ENCODE results near the gene PAFAH2. TPM values are rescaled to one million over a fixed set of nuclear protein-coding genes. Genes with fewer than 3 reads are reported as not detected.

Gene PAFAH2
- polyA plus RNA-seq, 1 of the 3 experiments (the other 2 are of a cell fraction): 10.8 TPM

DNA sequence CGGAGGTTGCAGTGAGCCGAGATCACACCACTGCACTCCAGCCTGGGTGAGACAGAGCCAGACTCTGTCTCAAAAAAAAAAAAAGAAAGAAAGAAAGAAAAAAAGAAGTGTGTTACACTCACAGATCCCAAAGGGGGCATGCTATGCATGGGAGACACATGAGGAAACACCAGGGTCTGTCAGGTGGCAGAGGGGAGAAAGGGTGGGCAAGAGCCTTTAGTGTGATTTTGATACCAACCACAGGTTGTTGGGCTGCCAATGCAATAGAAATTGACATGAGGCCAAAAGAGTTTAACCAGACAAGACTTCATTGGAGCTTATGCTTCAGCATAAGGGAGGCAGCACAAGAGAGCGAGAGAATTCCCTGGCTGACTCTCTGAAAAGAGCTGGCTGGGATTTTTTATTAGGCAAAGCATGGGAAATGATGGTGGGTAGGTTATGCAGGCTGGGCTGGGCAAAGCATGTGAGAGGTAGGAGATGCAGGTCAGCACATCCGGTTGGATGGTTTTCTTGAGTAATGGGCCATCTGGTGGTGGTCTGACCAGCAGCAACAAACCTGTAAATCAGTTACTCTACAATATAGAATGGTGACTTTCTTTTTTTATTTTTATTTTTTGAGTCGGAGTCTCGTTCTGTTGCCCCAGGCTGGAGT is 12.1 kb upstream of the PAFAH2 start:
- H3K9ac ChIP-seq: no peak overlapping the region
- DNase-seq: peak; percentile 51
- no peaks in the 10 kb centered on the region for H3K27me3 ChIP-seq (ENCODE audit: insufficient read depth)
- no peak overlapping the region for H3K4me3 ChIP-seq (ENCODE audit: low read depth in 2 of 2, low read length in 1 of 2)
- H3K4me1 ChIP-seq (ENCODE audit: control insufficient read depth in 1 of 2, insufficient read depth in 2 of 2, low read depth in 1 of 2, low read length in 1 of 2): no peaks in the 10 kb centered on the region
- no peak overlapping the region for H2AFZ ChIP-seq (ENCODE audit: low read depth)
- no peaks in the 10 kb centered on the region for H3K9me3 ChIP-seq
- no peaks in the 10 kb centered on the region for H3K9me2 ChIP-seq
- ChIA-PET CTCF (interaction anchor here (0.5 to 2.4 kb wide), 14 partner anchors 11 to 748 kb away, joined by 3 to 10 read pairs (median 3); partner anchors contain the start of gene EXTL1), POLR2A (no interaction called here)
- H3K4me2 ChIP-seq: no peak overlapping the region
- no peaks in the 10 kb centered on the region for H3K36me3 ChIP-seq (replicated peaks in 1 of 2; ENCODE audit: control insufficient read depth in 1 of 2, insufficient read depth in 2 of 2, low read length in 1 of 2)
- TF ChIP-seq FOSL2 (IDR thresholded peaks at IDR 0.05; ENCODE audit: borderline replicate concordance, low read depth) (no peak), RAD21 (IDR thresholded peaks at IDR 0.05; ENCODE audit: low read length) (peak; percentile 54), SMC3 (IDR thresholded peaks at IDR 0.05; ENCODE audit: low read depth, low read length) (peak; percentile 33; the same call in 1 of the 2 replicates)
- TF ChIP-seq, protein P1, sequence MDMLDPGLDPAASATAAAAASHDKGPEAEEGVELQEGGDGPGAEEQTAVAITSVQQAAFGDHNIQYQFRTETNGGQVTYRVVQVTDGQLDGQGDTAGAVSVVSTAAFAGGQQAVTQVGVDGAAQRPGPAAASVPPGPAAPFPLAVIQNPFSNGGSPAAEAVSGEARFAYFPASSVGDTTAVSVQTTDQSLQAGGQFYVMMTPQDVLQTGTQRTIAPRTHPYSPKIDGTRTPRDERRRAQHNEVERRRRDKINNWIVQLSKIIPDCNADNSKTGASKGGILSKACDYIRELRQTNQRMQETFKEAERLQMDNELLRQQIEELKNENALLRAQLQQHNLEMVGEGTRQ (IDR thresholded peaks at IDR 0.05; ENCODE audit: borderline replicate concordance, low read depth, low read length): no peak
- TF ChIP-seq, protein P2, sequence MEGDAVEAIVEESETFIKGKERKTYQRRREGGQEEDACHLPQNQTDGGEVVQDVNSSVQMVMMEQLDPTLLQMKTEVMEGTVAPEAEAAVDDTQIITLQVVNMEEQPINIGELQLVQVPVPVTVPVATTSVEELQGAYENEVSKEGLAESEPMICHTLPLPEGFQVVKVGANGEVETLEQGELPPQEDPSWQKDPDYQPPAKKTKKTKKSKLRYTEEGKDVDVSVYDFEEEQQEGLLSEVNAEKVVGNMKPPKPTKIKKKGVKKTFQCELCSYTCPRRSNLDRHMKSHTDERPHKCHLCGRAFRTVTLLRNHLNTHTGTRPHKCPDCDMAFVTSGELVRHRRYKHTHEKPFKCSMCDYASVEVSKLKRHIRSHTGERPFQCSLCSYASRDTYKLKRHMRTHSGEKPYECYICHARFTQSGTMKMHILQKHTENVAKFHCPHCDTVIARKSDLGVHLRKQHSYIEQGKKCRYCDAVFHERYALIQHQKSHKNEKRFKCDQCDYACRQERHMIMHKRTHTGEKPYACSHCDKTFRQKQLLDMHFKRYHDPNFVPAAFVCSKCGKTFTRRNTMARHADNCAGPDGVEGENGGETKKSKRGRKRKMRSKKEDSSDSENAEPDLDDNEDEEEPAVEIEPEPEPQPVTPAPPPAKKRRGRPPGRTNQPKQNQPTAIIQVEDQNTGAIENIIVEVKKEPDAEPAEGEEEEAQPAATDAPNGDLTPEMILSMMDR (IDR thresholded peaks at IDR 0.05): peak; percentile 41
- 76% methylated on average over 6 of the region's 6 CpGs for WGBS (ENCODE audit: low lambda C conversion rate)
- no peaks in the 10 kb centered on the region for H3F3A ChIP-seq (replicated peaks; ENCODE audit: insufficient read depth)
- H4K20me1 ChIP-seq (ENCODE audit: insufficient read depth): no peaks in the 10 kb centered on the region
- no peaks in the 10 kb centered on the region for H3K79me2 ChIP-seq (ENCODE audit: insufficient read depth)
- no peak overlapping the region for H3K27ac ChIP-seq (ENCODE audit: low read depth in 2 of 2, low read length in 1 of 2)

GRCh38 chr1:26006710-26007109 is 8.8 kb upstream of the PAFAH2 start:
- Histone ChIP-seq H3K79me2 (ENCODE audit: insufficient read depth) (no peaks in the 10 kb centered on the region), H3K27ac (ENCODE audit: low read depth in 2 of 2, low read length in 1 of 2) (no peak overlapping the region), H3K4me3 (ENCODE audit: low read depth in 2 of 2, low read length in 1 of 2) (no peak overlapping the region), H3K9ac (no peak overlapping the region), H3K9me2 (no peaks in the 10 kb centered on the region), H3K27me3 (ENCODE audit: insufficient read depth) (no peaks in the 10 kb centered on the region), H3F3A (replicated peaks; ENCODE audit: insufficient read depth) (no peaks in the 10 kb centered on the region), H3K9me3 (no peaks in the 10 kb centered on the region), H3K4me1 (ENCODE audit: control insufficient read depth in 1 of 2, insufficient read depth in 2 of 2, low read depth in 1 of 2, low read length in 1 of 2) (no peaks in the 10 kb centered on the region), H3K36me3 (replicated peaks in 1 of 2; ENCODE audit: control insufficient read depth in 1 of 2, insufficient read depth in 2 of 2, low read length in 1 of 2) (no peaks in the 10 kb centered on the region), H3K4me2 (no peak overlapping the region), H4K20me1 (ENCODE audit: insufficient read depth) (no peaks in the 10 kb centered on the region), H2AFZ (ENCODE audit: low read depth) (no peak overlapping the region)
- TF ChIP-seq FOSL2 (IDR thresholded peaks at IDR 0.05; ENCODE audit: borderline replicate concordance, low read depth) (no peak), SIN3A (IDR thresholded peaks at IDR 0.05; ENCODE audit: borderline replicate concordance, low read depth, low read length) (no peak), JUND (IDR thresholded peaks at IDR 0.05) (no peak), ELF1 (IDR thresholded peaks at IDR 0.05) (no peak), NFIC (IDR thresholded peaks at IDR 0.05; ENCODE audit: borderline replicate concordance) (no peak), RCOR1 (IDR thresholded peaks at IDR 0.05; ENCODE audit: low read length) (no peak), POLR2AphosphoS5 (IDR thresholded peaks at IDR 0.05; ENCODE audit: low read depth, low read length) (no peak), PBX3 (IDR thresholded peaks at IDR 0.05) (no peak), MXI1 (IDR thresholded peaks at IDR 0.05; ENCODE audit: low read depth, low read length) (no peak), NRF1 (IDR thresholded peaks at IDR 0.05; ENCODE audit: low read depth, low read length) (no peak), SMC3 (IDR thresholded peaks at IDR 0.05; ENCODE audit: low read depth, low read length) (no peak), MEF2A (IDR thresholded peaks at IDR 0.05; ENCODE audit: borderline replicate concordance, low read depth) (no peak), EZH2phosphoT487 (IDR thresholded peaks at IDR 0.05; ENCODE audit: borderline replicate concordance, low read depth) (no peak)
- TF ChIP-seq, protein P2 (IDR thresholded peaks at IDR 0.05): no peak
- TF ChIP-seq, protein P3, sequence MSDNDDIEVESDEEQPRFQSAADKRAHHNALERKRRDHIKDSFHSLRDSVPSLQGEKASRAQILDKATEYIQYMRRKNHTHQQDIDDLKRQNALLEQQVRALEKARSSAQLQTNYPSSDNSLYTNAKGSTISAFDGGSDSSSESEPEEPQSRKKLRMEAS (IDR thresholded peaks at IDR 0.05; ENCODE audit: low read depth): no peak
- TF ChIP-seq, protein P1 (IDR thresholded peaks at IDR 0.05; ENCODE audit: borderline replicate concordance, low read depth, low read length): no peak
- WGBS (ENCODE audit: low lambda C conversion rate): 91% methylated on average over 16 of the region's 16 CpGs
- ChIA-PET POLR2A (no interaction called here), CTCF (interaction anchor here (0.6 to 14.4 kb wide), 3 partner anchors 26 to 303 kb away, joined by 3 to 344 read pairs (median 4); partner anchors contain the start of gene STMN1)
- no peak for DNase-seq

Measured in SK-N-SH (cell line).